SK-N-SH treated with all-trans-retinoic acid at 6 μM for 48 hours (cell line): ENCODE results near the gene CDH8.

Source experiments
- ATAC-seq: fragments of 200-7000 bp; cut with Tn5 transposase; 3 replicates; pipeline ENCODE4 v1.9.1; 2020; ENCODE audit warnings: mild to moderate bottlenecking, moderate library complexity
- ARNTL ChIP-seq: fragments of 450-650 bp; formaldehyde crosslinking; IDR thresholded peaks from 2 replicates; pipeline ENCODE4 v1.5.0; 2020; ENCODE audit warnings: low read depth, mild to moderate bottlenecking, moderate library complexity, borderline replicate concordance
- BACH2 ChIP-seq: fragments of 250-450 bp; sonication (Bioruptor Pico); IDR thresholded peaks from 2 replicates; pipeline ENCODE4 v1.9.0; 2021; ENCODE audit warnings: mild to moderate bottlenecking, borderline replicate concordance
- CREB5 ChIP-seq: fragments of 250-450 bp; sonication (Bioruptor Pico); IDR thresholded peaks from 2 replicates; pipeline ENCODE4 v1.5.1; 2020; ENCODE audit warnings: low read depth, mild to moderate bottlenecking, moderate library complexity
- ESRRG ChIP-seq: fragments of 250-450 bp; sonication (Bioruptor Pico); IDR thresholded peaks from 2 replicates; pipeline ENCODE4 v1.6.1; 2021; ENCODE audit warnings: mild to moderate bottlenecking
- ISL1 ChIP-seq: fragments of 250-450 bp; sonication (Bioruptor Pico); IDR thresholded peaks from 2 replicates; pipeline ENCODE4 v2.1.2; 2022; ENCODE audit warnings: mild to moderate bottlenecking, moderate library complexity
- OSR1 ChIP-seq: fragments of 250-450 bp; sonication (Bioruptor Pico); IDR thresholded peaks from 2 replicates; pipeline ENCODE4 v1.8.0; 2022; ENCODE audit warnings: moderate library complexity, mild to moderate bottlenecking, inconsistent platforms
- PATZ1 ChIP-seq: fragments of 250-450 bp; sonication (Bioruptor Pico); IDR thresholded peaks from 2 replicates; pipeline ENCODE4 v1.8.0; 2020; ENCODE audit warnings: mild to moderate bottlenecking, moderate library complexity, borderline replicate concordance
- PPARA ChIP-seq: fragments of 250-450 bp; sonication (Bioruptor Pico); IDR thresholded peaks from 2 replicates; pipeline ENCODE4 v1.5.0; 2020; ENCODE audit warnings: mild to moderate bottlenecking, borderline replicate concordance
- RARB ChIP-seq: fragments of 250-450 bp; sonication (Bioruptor Pico); IDR thresholded peaks from 2 replicates; pipeline ENCODE4 v1.8.0; 2021; ENCODE audit warnings: mild to moderate bottlenecking, moderate library complexity
- TSHZ2 ChIP-seq: fragments of 250-450 bp; sonication (Bioruptor Pico); IDR thresholded peaks from 2 replicates; pipeline ENCODE4 v1.5.0; 2020; ENCODE audit warnings: mild to moderate bottlenecking, moderate library complexity
- ZC3H10 ChIP-seq: fragments of 250-450 bp; sonication (Bioruptor Pico); IDR thresholded peaks from 2 replicates; pipeline ENCODE4 v1.5.1; 2021; ENCODE audit warnings: mild to moderate bottlenecking, moderate library complexity
- ZFP3 ChIP-seq: fragments of 250-450 bp; sonication (Bioruptor Pico); IDR thresholded peaks from 2 replicates; pipeline ENCODE4 v1.5.0; 2020; ENCODE audit warnings: mild to moderate bottlenecking, moderate library complexity
- ZNF565 ChIP-seq: fragments of 450-650 bp; formaldehyde crosslinking; conservative IDR thresholded peaks from 2 replicates; pipeline ENCODE4 v1.5.0; 2020; ENCODE audit warnings: low read depth, mild to moderate bottlenecking, moderate library complexity
- ZNF8 ChIP-seq: fragments of 450-650 bp; formaldehyde crosslinking; IDR thresholded peaks from 2 replicates; pipeline ENCODE4 v1.5.0; 2020; ENCODE audit warnings: mild to moderate bottlenecking, moderate library complexity
- TF ChIP-seq, protein P1 (sequence below): fragments of 250-450 bp; sonication (Bioruptor Pico); IDR thresholded peaks from 2 replicates; pipeline ENCODE4 v1.8.0; 2021; ENCODE audit warnings: low read depth, mild to moderate bottlenecking, moderate library complexity, borderline replicate concordance
- TF ChIP-seq, protein P2 (sequence below): fragments of 250-450 bp; sonication (Bioruptor Pico); IDR thresholded peaks from 2 replicates; pipeline ENCODE4 v1.5.1; 2021; ENCODE audit warnings: mild to moderate bottlenecking, moderate library complexity

Gene CDH8

GRCh38 chr16:62060089-62060488, 23.9 kb upstream of the CDH8 start (continued):
- TF ChIP-seq, protein P1, sequence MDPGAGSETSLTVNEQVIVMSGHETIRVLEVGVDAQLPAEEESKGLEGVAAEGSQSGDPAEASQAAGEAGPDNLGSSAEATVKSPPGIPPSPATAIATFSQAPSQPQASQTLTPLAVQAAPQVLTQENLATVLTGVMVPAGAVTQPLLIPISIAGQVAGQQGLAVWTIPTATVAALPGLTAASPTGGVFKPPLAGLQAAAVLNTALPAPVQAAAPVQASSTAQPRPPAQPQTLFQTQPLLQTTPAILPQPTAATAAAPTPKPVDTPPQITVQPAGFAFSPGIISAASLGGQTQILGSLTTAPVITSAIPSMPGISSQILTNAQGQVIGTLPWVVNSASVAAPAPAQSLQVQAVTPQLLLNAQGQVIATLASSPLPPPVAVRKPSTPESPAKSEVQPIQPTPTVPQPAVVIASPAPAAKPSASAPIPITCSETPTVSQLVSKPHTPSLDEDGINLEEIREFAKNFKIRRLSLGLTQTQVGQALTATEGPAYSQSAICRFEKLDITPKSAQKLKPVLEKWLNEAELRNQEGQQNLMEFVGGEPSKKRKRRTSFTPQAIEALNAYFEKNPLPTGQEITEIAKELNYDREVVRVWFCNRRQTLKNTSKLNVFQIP (CRISPR knock-in tag), result no peak
- TF ChIP-seq OSR1 (CRISPR knock-in tag), result no peak
- TF ChIP-seq, protein P2, sequence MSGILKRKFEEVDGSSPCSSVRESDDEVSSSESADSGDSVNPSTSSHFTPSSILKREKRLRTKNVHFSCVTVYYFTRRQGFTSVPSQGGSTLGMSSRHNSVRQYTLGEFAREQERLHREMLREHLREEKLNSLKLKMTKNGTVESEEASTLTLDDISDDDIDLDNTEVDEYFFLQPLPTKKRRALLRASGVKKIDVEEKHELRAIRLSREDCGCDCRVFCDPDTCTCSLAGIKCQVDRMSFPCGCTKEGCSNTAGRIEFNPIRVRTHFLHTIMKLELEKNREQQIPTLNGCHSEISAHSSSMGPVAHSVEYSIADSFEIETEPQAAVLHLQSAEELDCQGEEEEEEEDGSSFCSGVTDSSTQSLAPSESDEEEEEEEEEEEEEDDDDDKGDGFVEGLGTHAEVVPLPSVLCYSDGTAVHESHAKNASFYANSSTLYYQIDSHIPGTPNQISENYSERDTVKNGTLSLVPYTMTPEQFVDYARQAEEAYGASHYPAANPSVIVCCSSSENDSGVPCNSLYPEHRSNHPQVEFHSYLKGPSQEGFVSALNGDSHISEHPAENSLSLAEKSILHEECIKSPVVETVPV (CRISPR knock-in tag), result no peak
- TF ChIP-seq TSHZ2, result no peak
- no peak for TF ChIP-seq RARB
- no peak for TF ChIP-seq ESRRG
- TF ChIP-seq ISL1 (CRISPR knock-in tag), result no peak

DNA sequence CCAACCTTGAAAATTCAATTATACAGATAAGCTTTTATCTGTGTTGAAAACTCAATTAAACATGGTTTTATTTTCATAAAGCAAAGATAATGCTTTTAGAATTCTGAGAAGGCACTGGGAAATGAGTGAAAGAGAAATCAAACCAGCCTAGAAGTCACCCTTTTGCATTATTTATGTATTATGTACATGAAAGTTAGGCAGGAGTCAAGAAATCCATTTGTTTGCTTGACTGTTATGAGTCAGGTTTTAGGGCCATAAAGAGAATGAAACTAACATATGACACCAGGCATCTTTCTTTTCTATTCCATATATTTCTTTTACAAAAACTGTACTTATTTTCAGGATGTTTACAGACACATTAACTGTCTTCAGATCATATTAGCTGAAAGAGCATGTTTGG, 23.3 kb upstream of the CDH8 start:
- TF ChIP-seq ZC3H10 (CRISPR knock-in tag), result no peak
- TF ChIP-seq ZNF8 (CRISPR knock-in tag), result no peak
- TF ChIP-seq ZNF565 (CRISPR knock-in tag), result no peak
- no peak for ATAC-seq

GRCh38 chr16:62058412-62058811, 22.2 kb upstream of the CDH8 start:
- ATAC-seq, result no peak
- TF ChIP-seq ZNF8 (CRISPR knock-in tag), result no peak

DNA sequence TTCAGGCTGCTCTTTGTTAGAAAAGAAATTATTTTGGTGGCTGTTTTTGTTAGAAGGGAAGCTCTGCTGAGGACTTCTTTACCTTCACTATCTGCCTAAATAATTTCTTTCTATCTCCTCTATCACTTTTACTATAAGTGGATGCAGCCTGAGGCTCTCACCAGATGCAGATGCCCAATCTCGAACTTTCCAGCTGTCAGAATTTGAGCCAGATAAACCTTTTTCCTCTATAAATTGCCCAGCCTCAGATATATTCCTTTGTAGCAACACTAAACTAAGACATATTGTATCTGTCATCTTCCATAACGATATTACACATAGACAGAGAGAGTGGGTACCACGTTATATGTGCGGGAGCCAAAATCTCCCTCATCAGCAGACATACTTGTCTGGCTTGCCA, 15.7 kb upstream of the CDH8 start:
- ATAC-seq, result no peak
- no peak for TF ChIP-seq PPARA (CRISPR knock-in tag)
- TF ChIP-seq, protein P1 (CRISPR knock-in tag), result no peak
- TF ChIP-seq CREB5, result no peak
- TF ChIP-seq ZNF565 (CRISPR knock-in tag), result no peak
- no peak for TF ChIP-seq ESRRG
- TF ChIP-seq BACH2 (CRISPR knock-in tag), result no peak
- TF ChIP-seq, all 23 proteins: peak for 0

- TF ChIP-seq BACH2 (CRISPR knock-in tag) (no peak), TSHZ2 (no peak), ARNTL (no peak), ZFP3 (CRISPR knock-in tag) (no peak), RARB (no peak), CREB5 (no peak), ZNF565 (CRISPR knock-in tag) (no peak), PATZ1 (no peak)
- TF ChIP-seq, protein P2 (CRISPR knock-in tag), result no peak
- no peak for ATAC-seq
Measured at GRCh38 chr16:62050793-62051192, 14.6 kb upstream of the CDH8 start.
